HCT116 (cell line): Measurements from ENCODE around the gene ZNF283. TPM values are rescaled to one million over a fixed set of nuclear protein-coding genes. Genes with fewer than 3 reads are reported as not detected.

Experiments used
- ATAC-seq: fragments of 200-7000 bp; cut with Tn5 transposase; 2 replicates; pipeline ENCODE4 v1.9.1; 2020; ENCODE audit warnings: mild to moderate bottlenecking, moderate library complexity
- BruUV-seq: library from RNA; stranded (reverse); fragments of 400-500 nt; replicated peaks from 2 replicates; lab custom pipeline; 2021; lab: Mats Ljungman, UMichigan
- CTCF ChIA-PET: fragments of 300-600 bp; sonication (Branson Sonifier 250); formaldehyde crosslinking; loops from one replicate; lab custom pipeline; 2021; ENCODE audit warnings: antibody characterized with exemption; lab: Charles Lee
- POLR2A ChIA-PET: fragments of 300-600, 350-600 bp; sonication (Branson Sonifier 250); formaldehyde crosslinking; loops from one replicate; lab custom pipeline; 2021; ENCODE audit warnings: antibody characterized with exemption; lab: Charles Lee
- RAD21 ChIA-PET, 2 experiments: fragments of 300-600 bp; sonication (Branson Sonifier 250); formaldehyde crosslinking; loops; one replicate each; lab custom pipeline; 2023; ENCODE audit warnings: low total read pairs in 2 of 2; ENCODE audit not compliant: uncharacterized antibody in 2 of 2, unreplicated experiment in 2 of 2, low non-redundant PET in 1 of 2; lab: Charles Lee
- DNase-seq: peaks from one replicate; pipeline ENCODE4 v3.0.0-alpha.2; 2010; ENCODE audit warnings: low read depth, low spot score
- H2AFZ ChIP-seq: fragments of 200-600 bp; shearing (Covaris generic), sonication (generic); 2 replicates; pipeline ENCODE4 v1.6.1; 2017; ENCODE audit warnings: low read depth, mixed run types, mixed read lengths, antibody characterized with exemption, low read length; ENCODE audit not compliant: poor library complexity, severe bottlenecking
- H3K27ac ChIP-seq: 2 replicates; pipeline ENCODE4 v1.5.1; 2012; ENCODE audit warnings: low read depth, low read length
- H3K27me3 ChIP-seq: fragments of 200-600 bp; sonication (generic); 2 replicates; pipeline ENCODE4 v1.6.1; 2016; ENCODE audit warnings: mixed run types, low read length, mixed read lengths; ENCODE audit not compliant: insufficient read depth
- H3K36me3 ChIP-seq, 2 experiments: fragments of 200-500 bp in 1 of 2; fragments of 200-600 bp in 1 of 2; sonication (Bioruptor generic) in 1 of 2; sonication (generic) in 1 of 2; 2 replicates each; pipeline versions ENCODE4 v1.5.1 to v1.6.1; 2014 to 2016; ENCODE audit warnings: low read length in 2 of 2, inconsistent platforms in 1 of 2, mixed read lengths in 1 of 2, mixed run types in 1 of 2; ENCODE audit not compliant: insufficient read depth in 2 of 2, control insufficient read depth in 1 of 2
- H3K4me1 ChIP-seq, 2 experiments: fragments of 200-600 bp in 1 of 2; sonication (generic) in 1 of 2; 2 replicates each; pipeline versions ENCODE4 v1.5.1 to v1.6.1; 2012 to 2017; ENCODE audit warnings: low read length in 2 of 2, inconsistent platforms in 1 of 2, mild to moderate bottlenecking in 1 of 2, mixed read lengths in 1 of 2, mixed run types in 1 of 2, moderate library complexity in 1 of 2; ENCODE audit not compliant: insufficient read depth in 2 of 2, control insufficient read depth in 1 of 2
- H3K4me2 ChIP-seq: fragments of 200-600 bp; sonication (generic); 2 replicates; pipeline ENCODE4 v1.6.1; 2017; ENCODE audit warnings: mixed run types, low read length, mixed read lengths
- H3K4me3 ChIP-seq, 2 experiments: fragments of 200-600 bp in 1 of 2; sonication (generic) in 1 of 2; replicated peaks in 1 of 2; 2 replicates each; pipeline ENCODE4 v1.5.1; 2011 to 2016; ENCODE audit warnings: low read length in 2 of 2, control low read depth in 1 of 2, low read depth in 1 of 2, mild to moderate bottlenecking in 1 of 2, mixed read lengths in 1 of 2, mixed run types in 1 of 2
- H3K79me2 ChIP-seq: fragments of 200-600 bp; sonication (generic); 2 replicates; pipeline ENCODE4 v1.6.1; 2017; ENCODE audit warnings: mild to moderate bottlenecking, mixed run types, low read length, moderate library complexity, mixed read lengths; ENCODE audit not compliant: insufficient read depth
- H3K9ac ChIP-seq: fragments of 200-600 bp; sonication (generic); 2 replicates; pipeline ENCODE4 v1.6.1; 2016; ENCODE audit warnings: low read length, mixed read lengths
- H3K9me2 ChIP-seq: fragments of 200-600 bp; sonication (generic), shearing (Covaris generic); 2 replicates; pipeline ENCODE4 v1.6.1; 2017; ENCODE audit warnings: mixed run types, mild to moderate bottlenecking, moderate library complexity; ENCODE audit not compliant: insufficient read depth
- H3K9me3 ChIP-seq, 2 experiments: fragments of 200-500 bp in 1 of 2; fragments of 200-600 bp in 1 of 2; sonication (Bioruptor generic) in 1 of 2; sonication (generic) in 1 of 2; 2 replicates each; pipeline ENCODE4 v1.6.1; 2014 to 2017; ENCODE audit warnings: low read length in 2 of 2, mixed read lengths in 2 of 2, inconsistent platforms in 1 of 2, low read depth in 1 of 2, mild to moderate bottlenecking in 1 of 2, mixed run types in 1 of 2, moderate library complexity in 1 of 2; ENCODE audit not compliant: control insufficient read depth in 1 of 2, insufficient read depth in 1 of 2
- H4K20me1 ChIP-seq: fragments of 200-600 bp; sonication (generic), shearing (Covaris generic); 2 replicates; pipeline ENCODE4 v1.6.1; 2017; ENCODE audit warnings: mixed run types, mild to moderate bottlenecking, moderate library complexity; ENCODE audit not compliant: insufficient read depth
- ATF3 ChIP-seq: IDR thresholded peaks from 2 replicates; pipeline ENCODE4 v1.6.1; 2012
- EGR1 ChIP-seq: IDR thresholded peaks from 2 replicates; pipeline ENCODE4 v1.6.1; 2012; ENCODE audit warnings: low read depth
- POLR2A ChIP-seq: IDR thresholded peaks from 2 replicates; pipeline ENCODE4 v1.7.0; 2011; ENCODE audit warnings: borderline replicate concordance; ENCODE audit not compliant: insufficient read depth, insufficient read length; ENCODE audit errors: extremely low read depth
- RAD21 ChIP-seq: IDR thresholded peaks from 2 replicates; pipeline ENCODE4 v1.6.1; 2012; ENCODE audit warnings: low read depth, mild to moderate bottlenecking
- REST ChIP-seq: IDR thresholded peaks from 2 replicates; pipeline ENCODE4 v1.6.1; 2012; ENCODE audit warnings: low read depth
- SP1 ChIP-seq: IDR thresholded peaks from 2 replicates; pipeline ENCODE4 v1.6.1; 2012; ENCODE audit warnings: low read depth
- SRF ChIP-seq: IDR thresholded peaks from 2 replicates; pipeline ENCODE4 v1.6.1; 2012; ENCODE audit warnings: low read depth
- ZFX ChIP-seq: fragments of 450-650 bp; IDR thresholded peaks from 2 replicates; pipeline ENCODE4 v1.6.1; 2017
- intact Hi-C: fragments of 100-400 bp; cut with micrococcal nuclease; formaldehyde crosslinking; loops from 2 replicates; pipeline ENCODE4 v1.10.0; 2022
- total RNA-seq: library from RNA; stranded (reverse); gene quantifications from one replicate; pipeline ENCODE4 v1.2.1, GENCODE V29; 2021; ENCODE audit not compliant: unreplicated experiment

ZNF283 gene
- total RNA-seq, 1 experiment from 2014 or later, result 7.6 TPM

DNA sequence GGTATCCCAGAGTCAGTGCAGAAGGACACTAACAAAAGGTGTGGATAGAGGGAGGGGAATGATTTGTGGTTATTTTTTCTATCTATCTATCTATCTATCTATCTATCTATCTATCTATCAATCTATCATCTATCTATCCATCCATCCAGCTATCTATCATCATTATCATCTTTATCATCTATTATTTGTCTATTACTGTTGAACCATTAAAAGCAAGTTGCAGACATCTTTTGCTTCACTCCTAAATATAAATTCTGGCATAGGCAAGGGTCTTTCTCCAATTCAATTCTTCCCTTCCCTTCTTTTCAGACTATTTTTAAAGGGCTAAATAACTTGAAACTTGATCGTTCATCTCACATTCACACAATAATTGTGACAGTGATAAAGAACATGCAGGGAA lies 14.9 kb upstream of the ZNF283 start:
- ChIA-PET CTCF (no interaction called here), RAD21 (no interaction called here)
- ATAC-seq, result no peak
- H3K4me3 ChIP-seq, result no peak overlapping the region
- H3K36me3 ChIP-seq, result no peaks in the 10 kb centered on the region
- no peak overlapping the region for H3K4me2 ChIP-seq
- H4K20me1 ChIP-seq, result no peaks in the 10 kb centered on the region
- H2AFZ ChIP-seq, result no peak overlapping the region
- BruUV-seq, result no TSS peak
- no peak overlapping the region for H3K27ac ChIP-seq
- no peak for TF ChIP-seq EGR1
- no peak for TF ChIP-seq RAD21
- TF ChIP-seq, all 23 proteins: peak for 0
- Histone ChIP-seq H3K4me1 (peaks cover 0 to 6% of the 10 kb centered on the region in 2 experiments; a peak in 1 of 4 replicates), H3K9me3 (no peaks in the 10 kb centered on the region), H3K9me2 (no peaks in the 10 kb centered on the region), H3K27me3 (no peaks in the 10 kb centered on the region), H3K9ac (no peak overlapping the region), H3K79me2 (no peaks in the 10 kb centered on the region)
- POLR2A ChIA-PET, result no interaction called here
- no peak for DNase-seq
- intact Hi-C loops, result no loop called here

DNA sequence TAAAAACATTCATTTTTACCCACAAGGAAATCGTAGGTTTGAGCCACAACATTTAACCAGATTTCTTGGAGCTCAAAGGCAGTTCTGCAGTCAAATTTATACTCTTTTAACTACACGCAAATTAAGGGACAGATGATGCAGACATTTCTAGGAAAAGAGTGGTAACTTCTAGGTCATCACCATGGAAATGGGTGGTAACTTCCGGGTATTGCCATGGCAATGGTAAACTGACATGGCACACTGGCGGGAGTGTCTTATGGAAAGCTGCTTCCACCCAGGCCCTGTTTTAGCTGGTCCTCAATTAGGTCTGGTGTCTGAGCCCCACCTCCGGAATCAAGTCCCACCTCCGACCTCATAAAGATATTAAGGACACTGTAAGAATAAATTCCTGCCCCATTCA lies 14.4 kb upstream of the ZNF283 start:
- no peaks in the 10 kb centered on the region for H3K36me3 ChIP-seq
- no peak overlapping the region for H3K4me2 ChIP-seq
- POLR2A ChIA-PET, result no interaction called here
- RAD21 ChIA-PET, result no interaction called here
- H3K4me3 ChIP-seq, result no peak overlapping the region
- CTCF ChIA-PET, result no interaction called here
- ATAC-seq (no peak), DNase-seq (no peak)
- H4K20me1 ChIP-seq, result no peaks in the 10 kb centered on the region
- BruUV-seq, result no TSS peak
- no peak for TF ChIP-seq POLR2A
- no peak for TF ChIP-seq REST
- no peak for TF ChIP-seq SP1
- no peak for TF ChIP-seq SRF
- TF ChIP-seq ATF3, result no peak
- no peak for TF ChIP-seq ZFX
- TF ChIP-seq, all 23 proteins: peak for 0
- H3K9me2 ChIP-seq, result no peaks in the 10 kb centered on the region
- H3K27ac ChIP-seq, result no peak overlapping the region
- no peak overlapping the region for H3K9ac ChIP-seq
- H3K9me3 ChIP-seq, result no peaks in the 10 kb centered on the region
- intact Hi-C loops, result no loop called here
- no peak overlapping the region for H2AFZ ChIP-seq
- no peaks in the 10 kb centered on the region for H3K27me3 ChIP-seq
- H3K4me1 ChIP-seq, result peaks cover 0 to 6% of the 10 kb centered on the region in 2 experiments; a peak in 1 of 4 replicates
- no peaks in the 10 kb centered on the region for H3K79me2 ChIP-seq
